Stimulated activated naive CD4-positive, alpha-beta T cell treated with Interleukin-2 at 50 U/mL for 16 hours (primary cell): Measurements from ENCODE around the gene RNF212.
"Not testable (repeated sequence)": the region's sequence is repeated elsewhere in the genome, so short reads cannot be mapped to it uniquely, and the experiment has no call there.

ENCODE experiments used
- DNase-seq: peaks from one replicate; lab custom pipeline; 2025; lab: John Stamatoyannopoulos, UW

The RNF212 gene

GRCh38 chr4:1065732-1066131, 47.6 kb downstream of the RNF212 start:
- DNase-seq: no peak

GRCh38 chr4:1062419-1062818, 50.9 kb downstream of the RNF212 start:
- no peak for DNase-seq

- no peak for DNase-seq
Observed at GRCh38 chr4:1061760-1062159, 51.6 kb downstream of the RNF212 start.

GRCh38 chr4:1061056-1061700, 52.2 kb downstream of the RNF212 start:
- no peak for DNase-seq

- DNase-seq: no peak
Observed at GRCh38 chr4:1060621-1061020, 52.7 kb downstream of the RNF212 start.

- DNase-seq: no peak
Observed at GRCh38 chr4:1060121-1060520, 53.2 kb downstream of the RNF212 start.

GRCh38 chr4:1058997-1059665, 54.2 kb downstream of the RNF212 start:
- no peak for DNase-seq

GRCh38 chr4:1058198-1058996, 55.0 kb downstream of the RNF212 start:
- no peak for DNase-seq

- DNase-seq: no peak
Observed at GRCh38 chr4:1057403-1057745, 56.0 kb downstream of the RNF212 start.

- no peak for DNase-seq
Observed at GRCh38 chr4:1056671-1057402, 56.5 kb downstream of the RNF212 start.

- DNase-seq: peak; percentile 72
Observed at GRCh38 chr4:1055721-1056590, 57.4 kb downstream of the RNF212 start.

- DNase-seq: not testable (repeated sequence)
Observed at GRCh38 chr4:1055243-1055701, 58.1 kb downstream of the RNF212 start.

GRCh38 chr4:1054696-1055242, 58.6 kb downstream of the RNF212 start:
- not testable (repeated sequence) for DNase-seq

- not testable (repeated sequence) for DNase-seq
Observed at GRCh38 chr4:1053891-1054290, 59.5 kb downstream of the RNF212 start.

GRCh38 chr4:1053080-1053661, 60.2 kb downstream of the RNF212 start:
- DNase-seq: no peak

GRCh38 chr4:1052231-1052671, 61.1 kb downstream of the RNF212 start:
- DNase-seq: no peak

- no peak for DNase-seq
Observed at GRCh38 chr4:1051472-1051871, 61.9 kb downstream of the RNF212 start.

GRCh38 chr4:1050486-1051213, 62.7 kb downstream of the RNF212 start:
- DNase-seq: no peak

- no peak for DNase-seq
Observed at GRCh38 chr4:1049591-1049905, 63.8 kb downstream of the RNF212 start.
